NB4 (cell line): ENCODE results near the gene ZNF746.

Experiments used
- DNase-seq: peaks from one replicate; pipeline ENCODE4 v3.0.0; 2010; ENCODE audit warnings: low read depth
- H3K4me3 ChIP-seq: one replicate; pipeline ENCODE4 v1.5.1; 2011; ENCODE audit warnings: mild to moderate bottlenecking, low read depth, low read length, moderate library complexity
- CTCF ChIP-seq: IDR thresholded peaks from one replicate; pipeline ENCODE4 v1.5.1; 2012; ENCODE audit warnings: low read depth, low read length
- MYC ChIP-seq: IDR thresholded peaks from 2 replicates; pipeline ENCODE4 v1.6.1; 2011; ENCODE audit warnings: low read depth, low read length
- POLR2A ChIP-seq: IDR thresholded peaks from 2 replicates; pipeline ENCODE4 v1.6.1; 2011; ENCODE audit warnings: mild to moderate bottlenecking; ENCODE audit not compliant: insufficient read length; ENCODE audit errors: extremely low read depth
- TF ChIP-seq, protein P1 (sequence below): IDR thresholded peaks from 2 replicates; pipeline ENCODE4 v1.6.1; 2011; ENCODE audit warnings: low read depth, low read length

The ZNF746 gene

DNA sequence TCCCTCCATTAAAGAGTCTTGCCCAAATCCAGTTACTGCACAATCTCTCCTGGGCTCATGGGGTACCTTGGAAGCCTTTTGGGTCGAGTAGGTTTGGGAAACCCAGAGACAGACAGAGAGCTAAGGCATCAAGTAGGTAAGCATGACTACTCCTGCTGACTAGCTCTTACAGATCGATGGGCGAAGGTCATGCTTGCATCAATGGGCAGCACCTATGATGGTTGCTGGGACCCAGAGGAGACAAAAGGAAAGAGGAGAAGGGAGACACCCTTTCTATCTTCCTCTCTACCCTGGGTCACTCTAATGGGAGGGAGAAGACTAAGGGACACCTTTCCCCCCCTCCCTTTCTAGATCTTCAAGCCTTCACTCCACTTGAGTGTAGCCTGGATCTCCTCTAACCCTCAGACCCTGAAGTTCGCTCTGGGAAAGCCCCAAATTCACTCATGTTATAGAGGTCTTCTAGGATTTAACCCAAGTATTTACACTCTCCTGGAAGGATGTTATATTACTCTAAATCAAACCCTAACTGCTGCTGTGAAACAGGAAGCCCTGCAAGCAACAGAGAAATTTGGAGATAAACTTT is 31.6 kb upstream of the ZNF746 start:
- TF ChIP-seq, protein P1, sequence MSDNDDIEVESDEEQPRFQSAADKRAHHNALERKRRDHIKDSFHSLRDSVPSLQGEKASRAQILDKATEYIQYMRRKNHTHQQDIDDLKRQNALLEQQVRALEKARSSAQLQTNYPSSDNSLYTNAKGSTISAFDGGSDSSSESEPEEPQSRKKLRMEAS, result no peak
- TF ChIP-seq CTCF, result no peak
- no peak for TF ChIP-seq MYC
- TF ChIP-seq POLR2A, result no peak
- DNase-seq, result peak; percentile 28

GRCh38 chr7:149527414-149527813 is 29.8 kb upstream of the ZNF746 start:
- no peak for DNase-seq
- H3K4me3 ChIP-seq, result no peak overlapping the region
- TF ChIP-seq MYC (no peak), CTCF (no peak), POLR2A (no peak)
- TF ChIP-seq, protein P1, result no peak

More for the DNA sequence above, 31.6 kb upstream of the ZNF746 start:
- no peak overlapping the region for H3K4me3 ChIP-seq

- H3K4me3 ChIP-seq, result no peak overlapping the region
- TF ChIP-seq MYC (no peak), POLR2A (no peak), CTCF (no peak)
- TF ChIP-seq, protein P1, result no peak
- DNase-seq, result no peak
Measured at GRCh38 chr7:149525280-149525679, 27.7 kb upstream of the ZNF746 start.

GRCh38 chr7:149524394-149524793 is 26.8 kb upstream of the ZNF746 start:
- no peak overlapping the region for H3K4me3 ChIP-seq
- TF ChIP-seq MYC, result no peak
- TF ChIP-seq, protein P1, result no peak
- no peak for TF ChIP-seq CTCF
- TF ChIP-seq POLR2A, result no peak
- DNase-seq, result no peak

DNA sequence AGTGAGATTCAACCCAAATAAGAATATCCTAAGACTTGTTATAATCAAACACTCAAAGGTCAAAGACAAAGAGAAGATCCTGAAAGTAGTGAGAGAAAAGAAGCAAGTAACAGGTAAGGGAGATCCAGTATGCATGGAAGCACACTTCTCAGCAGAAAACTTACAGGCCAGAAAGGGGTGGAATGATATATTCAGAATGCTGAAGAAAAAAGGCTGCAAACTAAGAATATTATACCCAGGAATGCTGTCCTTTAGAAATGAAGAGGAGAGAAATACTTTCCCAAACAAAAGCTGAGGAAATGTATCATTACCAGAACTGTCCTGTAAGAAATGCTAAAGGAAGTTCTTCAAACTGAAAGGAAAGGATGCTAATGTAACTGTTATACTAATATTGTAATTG is 12.6 kb upstream of the ZNF746 start:
- no peak overlapping the region for H3K4me3 ChIP-seq
- no peak for DNase-seq
- TF ChIP-seq, protein P1, result no peak
- no peak for TF ChIP-seq CTCF
- no peak for TF ChIP-seq MYC
- TF ChIP-seq POLR2A, result no peak

DNA sequence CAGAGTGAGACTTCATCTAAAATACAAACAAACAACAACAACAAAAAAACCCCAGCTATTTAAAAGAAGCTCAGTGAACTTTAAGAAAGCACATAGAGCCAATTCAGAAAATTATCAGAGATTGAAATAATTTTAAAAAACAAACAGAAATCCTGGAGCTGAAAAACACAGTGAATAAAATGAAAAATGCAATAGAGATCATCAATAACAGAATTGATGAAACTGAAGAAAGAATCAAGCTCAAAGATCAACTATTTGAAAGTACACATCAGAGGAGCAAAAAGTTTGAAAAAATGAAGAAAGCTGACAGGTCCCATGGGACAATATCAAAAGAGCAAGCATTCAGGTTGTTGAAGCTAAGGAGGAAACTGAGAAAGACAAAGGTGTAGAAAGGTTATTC is 12.2 kb upstream of the ZNF746 start:
- TF ChIP-seq CTCF, result no peak
- TF ChIP-seq, protein P1, result no peak
- DNase-seq, result no peak
- H3K4me3 ChIP-seq, result no peak overlapping the region
